DMS153 (cell line): ENCODE results near the gene HSD11B2.
"Not testable (repeated sequence)": the region's sequence is repeated elsewhere in the genome, so short reads cannot be mapped to it uniquely, and the experiment has no call there.

Source experiments
- DNase-seq: peaks from one replicate; lab custom pipeline; 2025; lab: John Stamatoyannopoulos, UW

The HSD11B2 gene

GRCh38 chr16:67415421-67415820, 15.5 kb upstream of the HSD11B2 start:
- not testable (repeated sequence) for DNase-seq

- DNase-seq = peak; percentile 5
These were observed 14.8 kb upstream of the HSD11B2 start, which contains the start of gene ZDHHC1 for GRCh38 chr16:67415872-67416793. ZDHHC1 (minus strand) TSS chr16:67416477; CDS start chr16:67407775, 8,702 bp downstream.

DNA sequence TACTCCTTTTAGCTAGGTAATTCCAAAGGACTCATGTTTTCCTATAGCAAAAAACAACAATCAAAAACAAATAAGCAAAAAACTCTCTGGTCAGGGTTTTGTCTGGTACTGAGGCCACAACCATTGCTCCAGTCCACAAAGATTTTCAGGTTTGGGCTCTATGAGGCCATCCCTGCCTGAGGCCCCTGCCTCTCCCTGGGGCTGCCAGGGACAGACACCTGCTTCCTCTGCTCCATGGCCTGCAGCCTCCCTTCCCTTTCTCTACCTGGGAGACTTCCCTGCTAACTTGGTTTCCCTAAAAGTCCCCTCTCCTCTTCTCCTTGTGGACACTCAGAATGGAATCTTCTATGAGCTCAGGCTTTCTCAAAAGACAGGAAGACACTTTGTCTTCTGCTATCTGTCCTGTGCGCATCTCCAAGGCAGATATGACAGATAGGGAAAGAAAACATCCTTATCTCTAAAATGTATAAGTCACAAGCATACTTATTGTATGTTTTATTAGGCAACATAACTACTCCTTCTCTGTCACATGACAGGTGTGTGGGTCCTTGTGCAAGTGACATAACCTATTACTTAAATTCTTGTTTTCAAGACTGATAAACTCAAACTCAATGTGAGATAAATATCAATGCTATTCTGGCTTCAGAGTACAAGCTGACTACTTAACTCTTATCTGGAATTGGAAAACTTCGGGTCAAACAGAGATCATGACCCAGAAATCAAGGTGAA, 13.4 kb upstream of the HSD11B2 start:
- DNase-seq = no peak

DNA sequence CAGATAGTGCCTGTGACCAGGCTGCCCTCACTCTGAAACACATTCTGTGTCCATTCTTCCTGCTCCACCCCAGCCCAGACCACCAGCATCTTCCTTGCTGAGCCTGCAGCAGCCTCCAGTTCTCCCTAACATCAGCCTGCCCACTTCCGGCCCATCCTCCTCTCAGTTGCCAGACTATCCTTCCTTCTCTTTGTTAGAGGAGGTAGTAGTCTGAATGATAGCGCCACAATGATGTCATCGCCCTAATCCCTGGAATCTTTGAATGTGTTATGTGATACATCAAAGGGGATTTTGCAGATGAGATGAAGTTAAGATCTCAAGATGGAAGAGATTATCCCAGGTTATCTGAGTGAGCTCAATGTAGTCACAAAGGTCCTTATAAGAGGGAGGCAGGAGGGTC, 11.4 kb upstream of the HSD11B2 start:
- no peak for DNase-seq

- no peak for DNase-seq
These were observed 11.0 kb upstream of the HSD11B2 start for GRCh38 chr16:67419931-67420330.

- no peak for DNase-seq
These were observed 9.9 kb upstream of the HSD11B2 start for GRCh38 chr16:67421030-67421429.

- no peak for DNase-seq
These were observed 7.9 kb upstream of the HSD11B2 start for GRCh38 chr16:67423015-67423414.

DNA sequence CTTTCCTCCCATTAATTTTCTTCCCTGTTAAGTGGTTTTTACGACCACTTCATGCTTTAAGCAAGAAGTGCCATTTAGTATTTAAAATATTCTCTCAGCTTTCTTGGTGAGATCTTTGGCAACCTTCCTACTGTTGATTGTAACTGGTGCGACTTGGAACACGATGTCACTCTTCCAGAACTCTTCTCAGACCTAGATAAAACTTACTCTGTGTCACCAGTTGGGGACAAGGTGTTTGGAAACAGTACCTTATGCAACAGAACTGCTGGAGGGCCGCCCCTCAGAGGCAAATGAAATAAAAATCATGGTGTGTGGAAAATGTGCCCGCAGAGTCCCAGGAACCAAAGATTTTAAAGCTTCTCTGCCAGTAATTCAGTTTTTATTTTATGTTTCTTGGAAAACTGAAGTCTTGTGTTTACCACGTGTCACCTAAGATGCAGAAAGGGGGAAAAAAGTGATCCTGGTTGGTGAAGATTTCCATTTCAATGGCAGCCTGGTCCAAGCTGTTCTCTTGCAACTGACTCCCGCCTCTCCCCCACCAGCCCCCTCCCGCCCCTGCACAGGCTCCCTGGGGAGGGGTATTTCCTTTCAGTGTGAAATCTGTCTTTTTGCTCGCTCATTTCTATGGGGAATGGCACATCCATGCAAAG, 7.2 kb upstream of the HSD11B2 start:
- DNase-seq = no peak

DNA sequence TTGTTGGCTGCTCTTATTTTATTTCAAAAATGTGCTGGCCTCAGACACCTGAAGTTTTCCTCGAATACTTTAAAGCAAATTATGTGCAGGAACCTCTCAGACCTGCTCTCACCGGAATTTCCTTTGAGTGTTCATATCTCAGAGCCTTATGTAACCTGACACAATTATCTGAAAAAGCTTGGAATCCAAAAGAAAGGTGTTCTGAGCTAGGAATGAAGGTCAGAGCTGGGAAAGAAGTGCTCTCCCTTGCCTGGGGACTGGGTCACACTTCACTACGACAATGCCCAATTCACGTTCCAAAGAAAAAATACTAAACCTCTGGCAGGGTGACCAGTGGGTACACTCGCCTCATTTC, 6.7 kb upstream of the HSD11B2 start:
- DNase-seq = no peak

DNA sequence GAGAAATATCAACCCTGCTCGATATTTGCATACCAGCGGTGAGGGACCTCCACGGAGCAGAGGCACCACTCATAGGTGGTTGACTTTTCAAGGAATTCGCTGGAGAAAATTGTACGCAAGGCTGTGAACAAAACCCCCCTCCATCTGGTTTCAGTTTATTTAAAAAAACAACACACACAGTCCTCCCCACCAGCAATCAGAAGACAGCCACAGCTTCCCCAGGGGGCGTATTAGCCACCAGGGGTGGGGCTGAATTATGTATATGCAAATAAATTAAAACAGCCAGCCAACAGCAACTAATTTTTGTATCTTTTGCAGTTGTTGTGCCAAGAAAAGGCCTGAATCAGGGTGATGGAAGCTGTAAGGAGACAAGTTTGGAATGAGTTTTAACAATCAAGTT, 5.9 kb upstream of the HSD11B2 start:
- DNase-seq = no peak

- no peak for DNase-seq
These were observed 5.3 kb upstream of the HSD11B2 start for GRCh38 chr16:67425580-67425979.

GRCh38 chr16:67426022-67426421, 4.9 kb upstream of the HSD11B2 start:
- DNase-seq = no peak

GRCh38 chr16:67426950-67427349, 4.0 kb upstream of the HSD11B2 start:
- no peak for DNase-seq

DNA sequence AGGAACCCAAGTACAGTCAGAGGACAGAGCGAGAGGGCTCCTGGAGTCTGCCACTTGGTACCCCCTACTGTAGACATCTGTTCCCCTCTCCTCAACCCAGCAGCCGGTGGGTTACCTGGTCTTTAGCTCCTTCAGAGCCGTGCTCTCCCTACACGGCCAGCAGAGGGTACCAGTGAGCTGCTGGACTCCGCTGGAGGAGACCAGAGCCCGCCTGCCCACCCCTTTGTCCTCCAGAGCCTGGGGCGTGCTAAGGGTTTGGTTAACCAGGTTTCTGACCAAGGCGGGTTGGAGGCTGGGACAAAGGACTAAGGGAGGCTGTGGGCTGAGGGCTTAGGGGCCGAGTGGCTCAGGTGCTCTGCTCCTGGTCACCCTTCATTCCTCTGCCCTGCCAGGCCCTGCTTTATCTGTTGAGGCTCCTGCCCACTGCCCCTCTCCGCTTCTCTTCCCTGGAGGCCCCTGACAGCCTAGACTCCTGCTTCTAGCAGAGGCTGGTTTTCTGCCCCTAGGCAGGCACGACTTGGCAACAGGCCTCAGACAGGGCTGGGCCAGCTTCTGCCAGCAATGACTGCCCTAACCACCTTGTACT, 2.7 kb upstream of the HSD11B2 start:
- peak; percentile 61 for DNase-seq

DNA sequence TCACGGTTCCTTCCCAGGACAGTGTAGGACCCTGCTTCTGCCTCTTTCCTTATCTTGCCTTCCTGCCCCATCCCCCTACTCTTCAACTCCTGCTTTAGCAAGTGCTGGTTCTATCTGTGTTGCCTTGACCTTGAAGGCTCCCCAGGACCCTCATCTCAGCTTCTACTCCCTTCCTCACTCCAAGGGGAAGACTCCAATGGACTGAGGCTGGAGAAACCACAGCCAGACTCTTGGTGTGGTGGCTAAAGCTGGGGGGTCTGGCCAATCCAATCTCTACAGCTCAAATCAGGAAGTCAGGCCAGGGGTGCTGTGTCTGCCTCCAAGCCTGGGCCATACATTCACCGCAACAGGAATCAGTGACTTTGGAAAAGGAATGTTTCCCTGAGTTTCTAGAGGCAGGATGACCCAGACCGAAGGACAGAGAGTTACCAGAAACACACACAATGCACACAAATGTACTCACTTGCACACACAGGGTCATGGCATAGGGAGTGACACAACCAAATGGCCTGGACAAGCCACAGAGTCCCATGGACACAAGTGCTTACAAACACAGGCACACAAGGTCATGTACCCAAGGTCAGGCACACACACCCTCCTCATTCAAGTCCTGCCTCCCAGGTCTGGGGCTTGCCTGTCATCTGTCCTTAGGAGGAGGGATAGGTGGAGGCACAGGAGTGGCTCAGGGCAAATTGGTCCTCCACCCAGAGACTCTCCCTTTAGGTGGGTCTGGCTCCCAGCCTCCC, 1.7 kb upstream of the HSD11B2 start:
- no peak for DNase-seq

GRCh38 chr16:67429799-67430503, 970 bp upstream of the HSD11B2 start:
- no peak for DNase-seq

- no peak for DNase-seq
These were observed 381 bp upstream of the HSD11B2 start for GRCh38 chr16:67430504-67430976.

GRCh38 chr16:67431775-67432505, 1.0 kb downstream of the HSD11B2 start:
- DNase-seq = peak; percentile 50

DNA sequence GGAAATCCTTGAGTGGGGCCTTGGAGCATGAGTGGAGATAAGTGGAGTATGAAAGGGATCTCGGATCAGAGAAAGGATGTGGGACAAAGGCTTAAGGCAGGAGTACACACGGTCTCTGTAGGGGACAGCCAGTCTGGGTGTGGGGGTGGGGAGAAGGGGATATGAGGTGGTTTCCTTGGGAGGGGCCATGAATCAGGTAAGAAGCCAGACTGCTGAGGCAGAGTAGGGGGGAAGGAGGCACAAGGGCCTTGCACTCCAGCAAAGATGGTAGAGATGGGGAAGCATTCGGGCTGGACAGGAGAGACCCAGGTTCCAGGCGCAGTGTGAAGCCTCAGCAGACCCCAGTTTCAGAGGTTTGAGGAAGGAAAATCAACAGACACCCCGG, 1.6 kb downstream of the HSD11B2 start:
- DNase-seq = no peak

GRCh38 chr16:67433131-67433719, 2.3 kb downstream of the HSD11B2 start:
- no peak for DNase-seq
